ENCODE measurements around the gene SPRR1B.
"Not testable (repeated sequence)": the region's sequence is repeated elsewhere in the genome, so short reads cannot be mapped to it uniquely, and the experiment has no call there.

The SPRR1B gene

DNA sequence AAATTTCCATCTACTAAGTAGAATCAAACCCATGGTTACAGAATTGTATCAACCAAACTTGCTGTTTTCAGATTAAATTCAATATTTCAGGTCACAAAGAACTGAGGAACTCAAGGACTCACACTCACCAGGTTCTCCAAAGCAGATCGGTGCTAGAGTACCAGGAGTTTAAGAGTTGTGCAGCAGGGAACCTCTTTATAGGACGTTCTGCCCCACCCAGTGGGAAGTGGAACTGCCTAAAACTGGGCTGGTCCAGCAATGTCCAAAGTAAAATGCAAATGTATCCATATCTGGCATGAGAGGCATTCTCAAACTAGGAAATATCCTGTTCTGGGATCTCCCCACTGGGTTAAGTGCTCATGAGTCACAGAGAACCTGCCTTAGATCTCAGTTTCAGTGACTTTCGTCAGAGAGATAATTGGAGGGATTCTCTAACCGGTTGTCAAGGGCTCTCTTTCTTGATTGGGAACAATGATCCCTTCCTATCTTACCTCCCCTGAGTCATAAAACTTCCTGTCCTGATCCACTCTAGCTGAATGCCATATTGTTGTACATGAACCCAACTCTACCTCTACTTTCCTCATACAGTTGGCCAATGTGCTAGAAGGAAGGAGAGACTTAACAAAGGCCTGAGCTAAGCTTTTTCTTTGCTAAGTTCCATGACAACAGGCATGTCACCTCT lies 10.1 kb downstream of the SPRR1B start, which contains the start of gene SPRR2D:
SPRR2D (minus strand) TSS at position 171 of the 682 bp plus-strand sequence. CDS start 774 bp downstream, outside the sequence.
- no peak for DNase-seq (ENCODE audit: low read depth)

DNA sequence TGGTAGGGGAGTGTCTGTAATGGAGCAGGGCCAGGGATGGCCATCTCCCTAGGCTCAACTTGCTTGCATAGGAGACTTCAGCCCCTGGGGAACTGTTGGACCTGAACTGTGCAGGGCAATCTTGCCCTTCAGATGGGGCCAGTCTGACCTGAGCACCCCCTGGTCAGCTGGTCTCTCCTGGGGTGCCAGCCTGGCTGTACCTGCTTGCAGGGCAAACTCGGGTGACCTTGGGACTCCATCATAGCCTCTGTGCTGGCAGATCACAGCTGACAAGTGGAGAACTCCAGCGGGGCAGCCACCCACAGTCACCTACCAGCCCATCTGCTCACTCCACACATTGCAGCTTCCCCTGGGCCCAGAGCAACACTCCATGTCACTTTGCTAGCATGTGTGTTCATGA lies 18.2 kb downstream of the SPRR1B start:
- DNase-seq (ENCODE audit: low read depth) = no peak

DNA sequence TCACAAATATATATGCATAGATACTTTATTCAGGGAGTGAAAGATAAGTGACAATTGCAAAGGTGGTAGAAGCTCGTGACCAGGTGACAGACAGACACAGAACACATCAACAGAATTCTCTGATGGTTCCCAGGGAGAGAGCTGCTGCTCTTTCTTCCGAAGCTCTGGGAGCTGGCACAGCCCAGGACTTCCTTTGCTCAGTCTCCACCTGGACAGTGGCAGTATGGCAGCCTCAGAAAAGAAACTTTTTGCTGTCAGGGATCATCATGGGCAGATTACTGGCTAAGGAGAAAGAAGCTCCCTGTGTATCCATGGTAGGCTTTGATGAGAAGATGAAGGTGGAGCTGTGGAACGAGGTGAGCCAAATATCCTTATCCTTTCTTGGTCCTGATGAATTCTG lies 25.1 kb downstream of the SPRR1B start:
- not testable (repeated sequence) for DNase-seq (ENCODE audit: low read depth)

DNA sequence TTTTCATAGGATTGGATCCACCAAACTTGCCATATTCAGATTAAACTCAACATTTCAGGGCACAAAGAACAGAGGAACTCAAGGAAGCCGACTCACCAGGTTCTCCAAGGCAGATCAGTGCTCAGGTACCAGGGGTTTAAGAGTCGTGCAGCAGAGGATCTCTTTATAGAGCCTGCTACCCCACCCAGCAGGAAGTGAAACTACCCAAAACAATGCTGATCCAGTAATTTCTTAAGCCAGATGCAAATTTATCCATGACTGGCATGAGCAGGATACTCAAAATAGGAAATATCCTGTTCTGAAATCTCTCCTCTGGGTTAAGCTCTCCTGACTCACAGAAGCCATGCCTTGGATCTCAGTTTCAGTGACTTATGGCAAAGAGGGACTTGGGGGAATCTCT lies 26.4 kb downstream of the SPRR1B start, which contains the start of gene SPRR2A:
SPRR2A (minus strand) TSS at position 138 of the 400 bp plus-strand sequence. CDS start 777 bp downstream, outside the sequence.
- DNase-seq (ENCODE audit: low read depth) = no peak

- no peak for DNase-seq (ENCODE audit: low read depth)
These were observed 27.2 kb downstream of the SPRR1B start for GRCh38 chr1:153058154-153058553.

- DNase-seq (ENCODE audit: low read depth) = no peak
These were observed 28.1 kb downstream of the SPRR1B start for GRCh38 chr1:153058826-153059784.

GRCh38 chr1:153070243-153070642 lies 39.2 kb downstream of the SPRR1B start:
- DNase-seq (ENCODE audit: low read depth) = no peak

- DNase-seq (ENCODE audit: low read depth) = no peak
These were observed 40.5 kb downstream of the SPRR1B start, which contains the start of gene SPRR2B for GRCh38 chr1:153071511-153071910. Gene SPRR2B (minus strand): TSS chr1:153071611. CDS start chr1:153070839, 772 bp downstream.

- no peak for DNase-seq (ENCODE audit: low read depth)
These were observed 42.1 kb downstream of the SPRR1B start for GRCh38 chr1:153072806-153073726.

DNA sequence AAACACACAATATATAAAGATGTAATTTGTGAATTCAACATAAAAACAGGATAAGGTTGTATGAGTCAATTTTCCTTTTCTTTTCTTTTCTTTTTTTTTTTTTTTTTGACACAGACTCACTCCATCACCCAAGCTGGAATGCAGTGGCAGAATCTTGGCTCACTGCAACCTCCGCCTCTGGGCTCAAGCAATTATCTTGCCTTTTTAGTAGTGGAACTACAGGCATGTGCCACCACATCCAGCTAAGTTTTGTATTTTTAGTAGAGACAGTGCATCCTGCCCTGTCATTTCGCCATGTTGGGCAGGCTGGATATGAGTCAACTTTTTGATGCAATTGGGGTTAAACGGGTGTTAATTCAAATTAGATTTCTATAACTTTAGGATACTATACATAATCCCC lies 50.7 kb downstream of the SPRR1B start:
- no peak for DNase-seq (ENCODE audit: low read depth)
